GM18505 (cell line): Measurements from ENCODE around the gene KIFC3.
"Not testable (repeated sequence)": the region's sequence is repeated elsewhere in the genome, so short reads cannot be mapped to it uniquely, and the experiment has no call there.

Experiments
- ATAC-seq: cut with Tn5 transposase; IDR thresholded peaks from one replicate; pipeline ENCODE4 v1.9.1; 2021; ENCODE audit not compliant: unreplicated experiment
- POLR2A ChIP-seq: IDR thresholded peaks from 4 replicates; pipeline ENCODE4 v1.6.1; 2011; ENCODE audit warnings: borderline replicate concordance; ENCODE audit not compliant: insufficient read depth, insufficient read length; ENCODE audit errors: extremely low read depth

The KIFC3 gene

DNA sequence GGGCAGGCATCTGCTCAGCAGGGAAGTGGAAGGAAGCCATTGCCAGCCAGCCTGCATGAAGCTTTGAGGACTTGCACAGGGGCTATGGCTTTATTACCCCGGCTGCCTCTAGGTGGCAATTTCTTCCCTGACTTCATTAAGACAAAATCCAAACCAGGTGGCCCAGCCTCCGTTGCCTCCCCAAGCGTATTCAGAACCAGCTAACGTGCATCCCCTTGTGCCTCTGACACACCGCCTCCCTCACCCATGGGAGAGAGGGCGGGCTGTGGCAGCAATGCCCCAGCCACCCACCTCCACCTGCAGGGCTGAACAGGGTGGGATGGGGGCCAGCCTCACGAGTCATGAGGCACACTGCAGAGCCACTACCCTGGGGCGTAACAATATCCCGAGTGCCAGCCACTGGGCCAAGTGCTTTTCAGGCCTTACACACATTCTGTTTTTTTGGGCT is 6.8 kb downstream of the KIFC3 start:
- no peak for ATAC-seq
- TF ChIP-seq POLR2A, result no peak

DNA sequence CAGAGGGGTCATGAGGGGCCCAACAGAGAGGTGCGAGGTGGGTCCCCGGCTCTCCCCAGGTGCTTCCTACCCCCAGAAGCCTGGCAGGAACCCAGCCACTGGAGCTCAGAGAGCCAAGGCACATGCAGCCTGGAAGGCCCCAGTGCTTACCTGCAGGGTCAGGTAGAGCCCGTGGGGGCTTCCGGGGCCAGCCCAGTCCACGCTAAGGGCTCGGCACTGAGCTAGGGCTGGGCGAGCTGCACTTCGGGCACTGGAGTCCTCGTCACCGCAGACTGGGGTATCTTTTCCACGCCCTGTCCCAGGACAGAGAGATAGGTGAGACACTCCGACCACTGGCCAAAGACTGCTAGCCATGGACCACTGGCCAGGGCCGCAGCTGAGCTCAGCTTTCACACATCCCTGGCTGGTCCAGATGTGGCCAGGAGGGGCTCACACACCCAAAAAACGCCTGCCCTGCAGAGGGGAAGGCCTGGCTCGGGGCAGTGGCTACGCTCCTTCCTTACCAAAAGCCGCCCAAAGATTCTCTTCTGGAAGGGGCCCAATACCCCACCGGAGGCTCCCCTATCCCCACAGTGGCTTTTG is 7.4 kb downstream of the KIFC3 start:
- no peak for ATAC-seq
- TF ChIP-seq POLR2A, result no peak

DNA sequence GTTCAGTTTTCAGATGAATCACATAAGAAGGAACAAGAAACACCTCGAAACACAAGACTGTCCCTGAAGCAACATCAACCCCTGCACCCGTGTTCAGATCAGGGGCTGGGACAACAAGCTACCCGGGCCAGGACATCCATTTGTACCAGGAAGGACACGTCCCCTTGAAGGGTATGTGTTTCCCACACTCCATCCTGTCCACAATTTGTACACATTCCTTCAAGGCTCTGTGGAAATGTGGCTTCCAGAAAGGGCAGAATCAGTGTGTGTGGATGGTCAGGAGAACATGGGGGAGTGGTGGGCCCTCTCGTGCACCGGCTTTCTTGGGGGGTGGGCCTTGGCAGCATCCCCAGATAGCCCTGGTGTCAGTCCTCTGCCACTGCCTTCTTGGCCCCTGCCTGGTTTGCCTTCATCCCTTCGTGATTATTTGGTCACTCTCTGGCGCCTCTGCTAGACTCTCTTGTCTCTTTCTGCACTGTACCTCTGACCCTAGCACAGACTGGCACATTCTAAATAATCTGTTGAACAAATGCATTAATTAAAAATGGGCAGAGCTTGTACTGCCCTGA is 10.3 kb downstream of the KIFC3 start:
- no peak for TF ChIP-seq POLR2A
- ATAC-seq, result no peak

GRCh38 chr16:57791195-57791892 is 10.9 kb downstream of the KIFC3 start:
- no peak for ATAC-seq
- TF ChIP-seq POLR2A, result no peak

DNA sequence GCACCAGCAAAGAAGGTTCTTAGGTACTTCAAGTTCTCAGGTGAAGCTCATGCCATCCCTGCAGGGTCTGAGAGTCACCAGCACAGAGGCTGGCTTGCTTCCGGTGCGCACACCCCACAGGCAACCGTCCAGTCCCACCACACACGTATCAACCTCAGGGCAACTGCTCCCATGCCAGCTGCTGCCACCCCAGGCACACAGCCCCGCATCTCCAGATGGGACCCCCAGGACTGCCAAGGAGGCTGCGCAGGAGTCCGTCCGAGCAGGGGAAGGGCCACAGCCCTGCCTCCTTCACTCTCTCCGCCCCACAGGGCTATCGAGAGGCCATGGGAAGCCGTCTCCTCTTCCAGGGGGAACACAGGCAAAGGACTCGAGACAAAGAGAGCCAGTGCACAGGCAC is 13.3 kb downstream of the KIFC3 start:
- no peak for ATAC-seq
- no peak for TF ChIP-seq POLR2A

GRCh38 chr16:57788252-57788841 is 13.9 kb downstream of the KIFC3 start:
- ATAC-seq, result no peak
- TF ChIP-seq POLR2A, result no peak

DNA sequence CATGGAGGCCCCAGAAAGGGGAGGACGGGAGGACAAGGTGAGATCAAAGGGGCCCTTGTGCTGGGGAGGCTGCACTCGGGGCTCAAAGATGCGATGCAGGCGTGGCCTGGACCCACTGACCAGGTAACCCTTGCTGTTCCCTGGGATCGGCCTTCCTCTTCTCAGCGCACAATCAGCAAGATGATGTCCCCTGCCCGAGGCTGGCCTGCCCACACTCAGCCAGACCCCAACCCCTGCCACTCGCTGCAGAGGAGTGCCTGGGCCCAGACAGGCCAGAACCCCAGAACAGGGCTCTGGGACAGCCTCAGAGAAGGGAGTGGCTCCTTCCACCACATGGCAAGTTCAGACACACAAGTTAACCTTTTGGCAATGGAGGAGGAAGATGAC is 14.8 kb downstream of the KIFC3 start:
- ATAC-seq, result no peak
- no peak for TF ChIP-seq POLR2A

GRCh38 chr16:57786632-57787518 is 15.4 kb downstream of the KIFC3 start:
- ATAC-seq, result no peak
- no peak for TF ChIP-seq POLR2A

GRCh38 chr16:57785924-57786323 is 16.4 kb downstream of the KIFC3 start:
- TF ChIP-seq POLR2A, result no peak
- no peak for ATAC-seq

DNA sequence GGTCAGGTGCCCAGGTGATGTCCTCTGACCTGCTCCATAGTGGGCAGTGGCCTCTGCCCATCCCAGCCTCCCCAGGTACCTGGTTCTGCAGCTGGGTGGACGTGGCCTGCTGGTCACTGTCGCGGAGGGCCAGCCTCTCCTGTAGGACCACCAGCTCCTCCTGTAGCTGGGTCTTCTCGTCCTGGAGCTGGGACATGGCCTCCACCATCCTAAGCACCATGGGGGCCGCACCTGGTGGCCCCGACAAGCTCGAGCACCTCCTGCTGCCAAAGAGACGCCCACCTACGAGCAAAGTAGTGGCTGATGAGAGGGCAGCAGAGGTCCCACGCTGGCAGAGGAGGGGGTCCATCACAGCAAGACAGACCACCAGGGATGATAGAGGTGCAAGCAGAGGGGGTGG is 16.9 kb downstream of the KIFC3 start:
- ATAC-seq, result no peak
- TF ChIP-seq POLR2A, result no peak

- no peak for TF ChIP-seq POLR2A
- ATAC-seq, result no peak
Observed at GRCh38 chr16:57784334-57784733, 18.0 kb downstream of the KIFC3 start.

- no peak for TF ChIP-seq POLR2A
- no peak for ATAC-seq
Observed at GRCh38 chr16:57783883-57784282, 18.4 kb downstream of the KIFC3 start.

- ATAC-seq, result no peak
- TF ChIP-seq POLR2A, result no peak
Observed at GRCh38 chr16:57783116-57783515, 19.2 kb downstream of the KIFC3 start.

- not testable (repeated sequence) for ATAC-seq
Observed at GRCh38 chr16:57782607-57783055, 19.7 kb downstream of the KIFC3 start.
